Activated CD8-positive, alpha-beta T cell treated with anti-CD3 and anti-CD28 coated beads for 36 hours (primary cell): Measurements from ENCODE around the gene PSMB10. TPM values are rescaled to one million over a fixed set of nuclear protein-coding genes. Genes with fewer than 3 reads are reported as not detected.

Experiments
- ATAC-seq: fragments of 200-7000 bp; cut with Tn5 transposase; one replicate; pipeline ENCODE4 v1.10.0; 2021; ENCODE audit warnings: mild to moderate bottlenecking, moderate library complexity
- CTCF ChIA-PET: fragments of 350-600 bp; sonication (Branson Sonifier 250); formaldehyde crosslinking; loops from one replicate; lab custom pipeline; 2021; ENCODE audit warnings: antibody characterized with exemption; lab: Charles Lee
- POLR2A ChIA-PET: fragments of 350-600 bp; sonication (Branson Sonifier 250); formaldehyde crosslinking; loops from one replicate; lab custom pipeline; 2021; ENCODE audit warnings: antibody characterized with exemption; lab: Charles Lee
- DNase-seq: peaks from one replicate; pipeline ENCODE4 v3.0.0-alpha.2; 2020
- H3K27ac Mint-ChIP-seq: one replicate; pipeline ENCODE4 v1.8.0; 2021; ENCODE audit warnings: mild to moderate bottlenecking, mixed read lengths
- H3K27me3 Mint-ChIP-seq: one replicate; pipeline ENCODE4 v1.8.0; 2021; ENCODE audit warnings: mixed read lengths
- H3K36me3 Mint-ChIP-seq: one replicate; pipeline ENCODE4 v1.8.0; 2021; ENCODE audit warnings: low read depth, mixed read lengths
- H3K4me1 Mint-ChIP-seq: one replicate; pipeline ENCODE4 v1.8.0; 2021; ENCODE audit warnings: low read depth, mixed read lengths
- H3K4me3 Mint-ChIP-seq: one replicate; pipeline ENCODE4 v1.8.0; 2021; ENCODE audit warnings: mild to moderate bottlenecking, moderate library complexity, mixed read lengths
- H3K9me3 Mint-ChIP-seq: one replicate; pipeline ENCODE4 v1.8.0; 2021; ENCODE audit warnings: mixed read lengths
- intact Hi-C: fragments of 100-400 bp; cut with micrococcal nuclease; formaldehyde crosslinking; loops from one replicate; pipeline ENCODE4 v1.10.0; 2022
- total RNA-seq, 2 experiments: library from RNA; stranded (reverse); gene quantifications; one replicate each; pipeline ENCODE4 v1.2.3, GENCODE V29; 2021
- TF ChIP-seq, protein P1 (sequence below): fragments of 200-600 bp; IDR thresholded peaks from one replicate; pipeline ENCODE4 v1.8.0; 2022; ENCODE audit warnings: antibody characterized with exemption, mild to moderate bottlenecking

The PSMB10 gene
- total RNA-seq, 2 experiments from 2014 or later: 205 to 206 TPM

GRCh38 chr16:67949645-67950044 lies 13.0 kb upstream of the PSMB10 start:
- H3K27me3 Mint-ChIP-seq: no peaks in the 10 kb centered on the region
- H3K27ac Mint-ChIP-seq: no peak overlapping the region
- CTCF ChIA-PET: interaction anchor here (2.7 kb wide), 1 partner anchor 8 kb away, joined by 18 read pairs; no protein-coding TSS in a partner anchor
- H3K4me1 Mint-ChIP-seq: no peaks in the 10 kb centered on the region
- no peak overlapping the region for H3K4me3 Mint-ChIP-seq
- no peak for DNase-seq
- H3K36me3 Mint-ChIP-seq: peaks cover 11% of the 10 kb centered on the region
- POLR2A ChIA-PET: interaction anchor here (0.8 to 1.8 kb wide), 4 partner anchors 9 to 15 kb away, joined by 3 to 5 read pairs (median 4); partner anchors contain the start of gene PSMB10
- intact Hi-C loops: no loop called here
- no peaks in the 10 kb centered on the region for H3K9me3 Mint-ChIP-seq
- ATAC-seq: no peak
- TF ChIP-seq, protein P1, sequence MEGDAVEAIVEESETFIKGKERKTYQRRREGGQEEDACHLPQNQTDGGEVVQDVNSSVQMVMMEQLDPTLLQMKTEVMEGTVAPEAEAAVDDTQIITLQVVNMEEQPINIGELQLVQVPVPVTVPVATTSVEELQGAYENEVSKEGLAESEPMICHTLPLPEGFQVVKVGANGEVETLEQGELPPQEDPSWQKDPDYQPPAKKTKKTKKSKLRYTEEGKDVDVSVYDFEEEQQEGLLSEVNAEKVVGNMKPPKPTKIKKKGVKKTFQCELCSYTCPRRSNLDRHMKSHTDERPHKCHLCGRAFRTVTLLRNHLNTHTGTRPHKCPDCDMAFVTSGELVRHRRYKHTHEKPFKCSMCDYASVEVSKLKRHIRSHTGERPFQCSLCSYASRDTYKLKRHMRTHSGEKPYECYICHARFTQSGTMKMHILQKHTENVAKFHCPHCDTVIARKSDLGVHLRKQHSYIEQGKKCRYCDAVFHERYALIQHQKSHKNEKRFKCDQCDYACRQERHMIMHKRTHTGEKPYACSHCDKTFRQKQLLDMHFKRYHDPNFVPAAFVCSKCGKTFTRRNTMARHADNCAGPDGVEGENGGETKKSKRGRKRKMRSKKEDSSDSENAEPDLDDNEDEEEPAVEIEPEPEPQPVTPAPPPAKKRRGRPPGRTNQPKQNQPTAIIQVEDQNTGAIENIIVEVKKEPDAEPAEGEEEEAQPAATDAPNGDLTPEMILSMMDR: no peak

DNA sequence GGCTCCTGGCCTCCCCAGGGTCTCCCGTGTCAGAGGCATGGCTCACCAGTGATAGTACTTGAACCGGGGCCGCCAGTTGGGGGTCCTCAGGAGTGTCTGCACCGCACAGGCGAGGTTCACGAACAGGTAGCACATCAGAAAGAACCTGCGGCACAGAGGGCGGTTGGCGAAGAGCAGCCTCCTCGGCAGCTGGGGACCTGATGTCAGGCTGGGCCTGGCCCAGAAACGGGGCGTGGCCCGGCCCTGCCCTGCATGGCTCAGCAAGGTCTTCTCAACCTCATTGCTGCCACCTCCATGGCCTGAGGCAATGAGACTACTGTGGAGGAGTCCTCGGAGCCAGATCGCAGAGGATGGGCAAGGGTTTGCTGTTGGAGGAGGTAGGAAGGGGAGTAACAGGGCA lies 11.4 kb upstream of the PSMB10 start:
- DNase-seq (no peak), ATAC-seq (no peak)
- intact Hi-C loops: no loop called here
- no peak overlapping the region for H3K4me3 Mint-ChIP-seq
- ChIA-PET POLR2A (interaction anchor here (1.0 kb wide), 1 partner anchor 11 kb away, joined by 4 read pairs; the partner anchor contains the start of gene PSMB10), CTCF (no interaction called here)
- H3K27me3 Mint-ChIP-seq: no peaks in the 10 kb centered on the region
- H3K27ac Mint-ChIP-seq: no peak overlapping the region
- H3K4me1 Mint-ChIP-seq: no peaks in the 10 kb centered on the region
- peaks cover 11% of the 10 kb centered on the region for H3K36me3 Mint-ChIP-seq
- TF ChIP-seq, protein P1: no peak
- H3K9me3 Mint-ChIP-seq: no peaks in the 10 kb centered on the region

- peaks cover 2% of the 10 kb centered on the region for H3K4me1 Mint-ChIP-seq
- no peak overlapping the region for H3K27ac Mint-ChIP-seq
- TF ChIP-seq, protein P1: no peak
- ATAC-seq: no peak
- intact Hi-C loops: no loop called here
- POLR2A ChIA-PET: interaction anchor here (1.0 kb wide), 1 partner anchor 10 kb away, joined by 4 read pairs; the partner anchor contains the start of gene PSMB10
- CTCF ChIA-PET: interaction anchor here (0.7 to 1.6 kb wide), 4 partner anchors 11 to 94 kb away, joined by 3 to 4 read pairs (median 4); partner anchors contain the start of gene PSMB10
- no peaks in the 10 kb centered on the region for H3K9me3 Mint-ChIP-seq
- peaks cover 11% of the 10 kb centered on the region for H3K36me3 Mint-ChIP-seq
- H3K27me3 Mint-ChIP-seq: no peaks in the 10 kb centered on the region
- no peak for DNase-seq
- no peak overlapping the region for H3K4me3 Mint-ChIP-seq
Observed at GRCh38 chr16:67946966-67947558, 10.4 kb upstream of the PSMB10 start.

GRCh38 chr16:67946128-67946569 lies 9.5 kb upstream of the PSMB10 start:
- no peak for DNase-seq
- ChIA-PET POLR2A (no interaction called here), CTCF (interaction anchor here (1.0 to 1.6 kb wide), 3 partner anchors 10 to 94 kb away, joined by 3 to 4 read pairs (median 4); partner anchors contain the start of gene PSMB10)
- H3K27ac Mint-ChIP-seq: no peak overlapping the region
- ATAC-seq: no peak
- H3K9me3 Mint-ChIP-seq: no peaks in the 10 kb centered on the region
- H3K27me3 Mint-ChIP-seq: no peaks in the 10 kb centered on the region
- peaks cover 10% of the 10 kb centered on the region for H3K4me1 Mint-ChIP-seq
- peaks cover 12% of the 10 kb centered on the region for H3K36me3 Mint-ChIP-seq
- intact Hi-C loops: no loop called here
- TF ChIP-seq, protein P1: no peak
- H3K4me3 Mint-ChIP-seq: no peak overlapping the region

GRCh38 chr16:67945392-67945933 lies 8.8 kb upstream of the PSMB10 start:
- Mint-ChIP-seq H3K9me3 (no peaks in the 10 kb centered on the region), H3K27me3 (no peaks in the 10 kb centered on the region), H3K4me1 (peaks cover 13% of the 10 kb centered on the region), H3K4me3 (no peak overlapping the region), H3K27ac (no peak overlapping the region), H3K36me3 (peaks cover 13% of the 10 kb centered on the region)
- ChIA-PET CTCF (interaction anchor here (1.1 to 1.6 kb wide), 2 partner anchors 9 to 56 kb away, joined by 3 to 4 read pairs; partner anchors contain the start of gene PSMB10), POLR2A (interaction anchor here (1.0 to 1.4 kb wide), 2 partner anchors 10 to 78 kb away, joined by 3 to 6 read pairs; partner anchors contain the start of gene DUS2)
- intact Hi-C loops: no loop called here
- TF ChIP-seq, protein P1: no peak
- ATAC-seq (no peak), DNase-seq (no peak)
